RWPE2 (cell line): Measurements from ENCODE around the gene ZDHHC11B.

Experiments
- ATAC-seq: fragments of 200-7000 bp; cut with Tn5 transposase; 3 replicates; pipeline ENCODE4 v1.9.1; 2021; ENCODE audit warnings: low read depth
- DNase-seq: peaks from one replicate; pipeline ENCODE4 v3.0.0-alpha.2; 2020; ENCODE audit warnings: low spot score
- H3K27ac ChIP-seq: fragments of 450-650 bp; 2 replicates; pipeline ENCODE4 v1.5.1; 2017; ENCODE audit warnings: mild to moderate bottlenecking; ENCODE audit not compliant: poor library complexity, severe bottlenecking
- H3K27me3 ChIP-seq: fragments of 250-450 bp; sonication (Bioruptor Pico); 2 replicates; pipeline ENCODE4 v1.5.1; 2021; ENCODE audit warnings: mild to moderate bottlenecking, moderate library complexity; ENCODE audit not compliant: insufficient read depth, poor library complexity, severe bottlenecking
- H3K36me3 ChIP-seq: fragments of 250-450 bp; sonication (Bioruptor Pico); 2 replicates; pipeline ENCODE4 v1.5.1; 2020; ENCODE audit warnings: low read depth, mild to moderate bottlenecking, moderate library complexity
- H3K4me1 ChIP-seq: fragments of 250-450 bp; sonication (Bioruptor Pico); 2 replicates; pipeline ENCODE4 v1.5.1; 2021; ENCODE audit warnings: mild to moderate bottlenecking, moderate library complexity; ENCODE audit not compliant: insufficient read depth, poor library complexity, severe bottlenecking
- H3K4me3 ChIP-seq: fragments of 250-450 bp; sonication (Bioruptor Pico); 2 replicates; pipeline ENCODE4 v1.5.1; 2021; ENCODE audit warnings: mild to moderate bottlenecking, moderate library complexity; ENCODE audit not compliant: severe bottlenecking
- H3K9me3 ChIP-seq: fragments of 250-450 bp; sonication (Bioruptor Pico); 2 replicates; pipeline ENCODE4 v1.5.1; 2021; ENCODE audit warnings: mild to moderate bottlenecking, moderate library complexity; ENCODE audit not compliant: severe bottlenecking
- CTCF ChIP-seq: fragments of 450-650 bp; IDR thresholded peaks from one replicate; pipeline ENCODE4 v1.5.1; 2017; ENCODE audit warnings: mild to moderate bottlenecking, moderate library complexity; ENCODE audit not compliant: poor library complexity, severe bottlenecking

The ZDHHC11B gene

GRCh38 chr5:662751-663435 lies 121.6 kb downstream of the ZDHHC11B start:
- no peak for DNase-seq
- H3K4me1 ChIP-seq: no peaks in the 10 kb centered on the region
- no peaks in the 10 kb centered on the region for H3K9me3 ChIP-seq
- no peak overlapping the region for H3K4me3 ChIP-seq
- TF ChIP-seq CTCF: no peak
- peaks cover 48% of the 10 kb centered on the region for H3K36me3 ChIP-seq
- no peaks in the 10 kb centered on the region for H3K27me3 ChIP-seq
- H3K27ac ChIP-seq: no peak overlapping the region
- no peak for ATAC-seq

GRCh38 chr5:661891-662750 lies 122.4 kb downstream of the ZDHHC11B start:
- peaks cover 55% of the 10 kb centered on the region for H3K36me3 ChIP-seq
- no peaks in the 10 kb centered on the region for H3K9me3 ChIP-seq
- H3K27me3 ChIP-seq: no peaks in the 10 kb centered on the region
- H3K4me1 ChIP-seq: no peaks in the 10 kb centered on the region
- ATAC-seq (no peak), DNase-seq (peak; percentile 72)
- no peak overlapping the region for H3K4me3 ChIP-seq
- no peak for TF ChIP-seq CTCF
- no peak overlapping the region for H3K27ac ChIP-seq

GRCh38 chr5:660491-661030 lies 124.0 kb downstream of the ZDHHC11B start:
- Histone ChIP-seq H3K36me3 (peaks cover 67% of the 10 kb centered on the region), H3K27me3 (no peaks in the 10 kb centered on the region), H3K9me3 (no peaks in the 10 kb centered on the region), H3K27ac (no peak overlapping the region), H3K4me3 (no peak overlapping the region), H3K4me1 (no peaks in the 10 kb centered on the region)
- DNase-seq (no peak), ATAC-seq (no peak)
- TF ChIP-seq CTCF: no peak
